HUES48 (cell line): Measurements from ENCODE around the gene USP36.

Experiments used
- H3K27ac ChIP-seq: one replicate; pipeline ENCODE4 v1.7.0; 2013; ENCODE audit warnings: low read depth, low read length, inconsistent platforms
- H3K27me3 ChIP-seq: 2 replicates; pipeline ENCODE4 v1.6.1; 2013; ENCODE audit warnings: mild to moderate bottlenecking, low read length; ENCODE audit not compliant: control insufficient read depth, insufficient read depth
- H3K36me3 ChIP-seq: 2 replicates; pipeline ENCODE4 v1.6.1; 2013; ENCODE audit warnings: low read length; ENCODE audit not compliant: control insufficient read depth, insufficient read depth
- H3K4me1 ChIP-seq: 2 replicates; pipeline ENCODE4 v1.6.1; 2013; ENCODE audit warnings: mild to moderate bottlenecking, low read length; ENCODE audit not compliant: control insufficient read depth, insufficient read depth
- H3K4me3 ChIP-seq: 2 replicates; pipeline ENCODE4 v1.5.1; 2013; ENCODE audit warnings: mild to moderate bottlenecking, low read depth, low read length
- H3K9ac ChIP-seq: 2 replicates; pipeline ENCODE4 v1.6.1; 2013; ENCODE audit warnings: mild to moderate bottlenecking, low read depth, low read length, moderate library complexity
- H3K9me3 ChIP-seq: 2 replicates; pipeline ENCODE4 v1.6.1; 2013; ENCODE audit warnings: low read length; ENCODE audit not compliant: control insufficient read depth, insufficient read depth

Gene USP36

GRCh38 chr17:78836420-78837021 lies 4.1 kb downstream of the USP36 start:
- Histone ChIP-seq H3K9me3 (no peaks in the 10 kb centered on the region), H3K4me1 (0 out of 2 replicates have a peak, but pooled peaks cover 10% of the 10 kb centered on the region), H3K4me3 (no peak overlapping the region), H3K36me3 (peaks cover 65% of the 10 kb centered on the region), H3K9ac (no peak overlapping the region), H3K27ac (no peak overlapping the region), H3K27me3 (no peaks in the 10 kb centered on the region)

DNA sequence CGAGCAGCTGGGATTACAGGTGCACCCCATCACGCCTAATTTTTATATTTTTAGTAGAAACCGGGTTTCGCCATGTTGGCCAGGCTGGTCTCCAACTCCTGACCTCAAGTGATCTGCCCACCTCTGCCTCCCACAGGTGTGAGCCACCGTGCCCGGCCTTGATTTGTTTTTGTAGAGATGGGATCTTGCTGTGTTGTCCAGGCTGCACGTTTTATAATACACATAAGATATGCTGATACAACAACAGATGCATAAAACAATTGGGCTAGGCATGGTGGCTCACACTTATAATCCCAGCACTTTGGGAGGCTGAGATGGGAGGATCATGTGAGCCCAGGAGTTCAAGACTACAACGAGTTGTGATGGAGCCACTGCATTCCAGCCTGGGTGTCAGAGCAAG lies 6.0 kb downstream of the USP36 start:
- H3K36me3 ChIP-seq: peaks cover 83% of the 10 kb centered on the region

DNA sequence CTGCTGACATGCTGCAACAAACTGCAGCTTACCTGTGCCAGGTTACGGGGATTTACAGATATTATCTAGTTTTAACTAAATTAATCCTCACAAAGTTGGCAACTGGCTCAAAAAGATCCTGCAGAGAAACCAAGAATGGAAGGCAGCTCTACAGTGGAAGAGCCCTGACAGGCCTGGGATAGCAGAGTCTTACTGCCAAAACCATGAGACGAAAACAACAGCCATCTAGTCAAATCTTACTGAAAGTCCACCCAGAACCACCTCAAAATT lies 8.1 kb downstream of the USP36 start:
- Histone ChIP-seq H3K4me1 (no peaks in the 10 kb centered on the region), H3K27ac (no peak overlapping the region), H3K4me3 (no peak overlapping the region), H3K9me3 (no peaks in the 10 kb centered on the region), H3K27me3 (no peaks in the 10 kb centered on the region), H3K9ac (no peak overlapping the region), H3K36me3 (peaks cover 98% of the 10 kb centered on the region)

More for the DNA sequence above, 6.0 kb downstream of the USP36 start:
- H3K4me1 ChIP-seq: 0 out of 2 replicates have a peak, but pooled peaks cover 7% of the 10 kb centered on the region
- H3K27me3 ChIP-seq: no peaks in the 10 kb centered on the region
- no peak overlapping the region for H3K9ac ChIP-seq
- no peaks in the 10 kb centered on the region for H3K9me3 ChIP-seq
- H3K27ac ChIP-seq: no peak overlapping the region
- no peak overlapping the region for H3K4me3 ChIP-seq

DNA sequence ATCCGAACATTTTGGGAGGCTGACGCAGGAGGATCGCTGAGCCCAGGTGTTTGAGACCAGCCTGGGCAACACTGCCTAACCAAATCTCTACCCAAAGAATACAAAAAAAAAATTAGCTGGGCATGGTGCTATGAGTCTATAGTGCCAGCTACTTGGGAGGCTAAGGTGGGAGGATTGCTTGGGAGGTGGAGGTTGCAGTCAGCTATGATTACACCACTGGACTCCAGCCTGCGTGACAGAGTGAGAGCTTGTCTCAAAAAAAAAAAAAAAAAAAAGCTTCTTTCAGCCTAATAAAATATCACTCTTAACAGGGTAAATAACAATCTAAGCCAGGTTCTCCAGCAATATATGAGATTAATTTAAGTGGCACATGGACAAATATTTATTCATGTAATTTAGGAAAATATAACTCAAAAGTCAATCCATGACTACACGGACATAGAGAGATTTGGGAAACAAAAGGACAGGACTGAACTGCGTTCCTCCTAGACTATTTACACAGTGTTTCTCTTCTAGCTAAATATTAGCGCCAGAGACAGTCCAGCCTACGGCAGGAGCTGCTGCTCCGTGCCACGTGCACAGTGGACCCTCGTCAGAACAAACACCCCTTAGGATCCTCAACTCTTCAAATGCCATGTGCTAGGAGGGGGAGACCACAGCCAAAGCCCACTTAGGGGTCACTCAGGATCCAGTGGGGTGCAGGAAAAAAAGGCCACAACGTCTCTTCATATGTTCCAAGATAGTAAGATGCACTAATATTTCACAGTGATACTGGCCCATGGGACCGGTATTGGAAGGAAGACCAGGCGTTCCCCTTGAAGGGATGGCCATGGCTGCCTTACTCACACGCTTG lies 8.7 kb downstream of the USP36 start:
- H3K4me3 ChIP-seq: no peak overlapping the region
- H3K9ac ChIP-seq: no peak overlapping the region
- H3K4me1 ChIP-seq: no peaks in the 10 kb centered on the region
- peaks cover 98% of the 10 kb centered on the region for H3K36me3 ChIP-seq
- no peak overlapping the region for H3K27ac ChIP-seq
- H3K27me3 ChIP-seq: no peaks in the 10 kb centered on the region
- no peaks in the 10 kb centered on the region for H3K9me3 ChIP-seq

DNA sequence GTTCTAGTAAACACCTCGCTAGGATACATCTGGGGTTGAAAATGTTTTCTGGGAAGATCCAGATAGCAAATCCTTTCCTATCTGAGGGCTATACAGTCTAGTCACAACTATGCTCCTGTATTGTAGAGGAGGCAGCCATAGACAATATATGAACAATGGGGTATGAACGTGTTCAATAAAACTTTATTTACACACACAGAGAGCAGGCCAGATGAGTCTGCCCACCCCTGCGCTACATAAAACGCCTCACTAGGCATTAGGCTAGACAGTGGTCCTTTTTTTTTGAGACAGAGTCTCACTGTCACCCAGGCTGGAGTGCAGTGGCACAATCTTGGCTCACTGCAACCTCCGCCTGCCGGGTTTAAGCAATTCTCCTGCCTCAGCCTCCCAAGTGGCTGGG lies 11.1 kb downstream of the USP36 start:
- H3K9me3 ChIP-seq: no peaks in the 10 kb centered on the region
- H3K27me3 ChIP-seq: no peaks in the 10 kb centered on the region
- no peak overlapping the region for H3K9ac ChIP-seq
- no peak overlapping the region for H3K27ac ChIP-seq
- no peaks in the 10 kb centered on the region for H3K4me1 ChIP-seq
- H3K4me3 ChIP-seq: no peak overlapping the region
- H3K36me3 ChIP-seq: peaks cover 98% of the 10 kb centered on the region

DNA sequence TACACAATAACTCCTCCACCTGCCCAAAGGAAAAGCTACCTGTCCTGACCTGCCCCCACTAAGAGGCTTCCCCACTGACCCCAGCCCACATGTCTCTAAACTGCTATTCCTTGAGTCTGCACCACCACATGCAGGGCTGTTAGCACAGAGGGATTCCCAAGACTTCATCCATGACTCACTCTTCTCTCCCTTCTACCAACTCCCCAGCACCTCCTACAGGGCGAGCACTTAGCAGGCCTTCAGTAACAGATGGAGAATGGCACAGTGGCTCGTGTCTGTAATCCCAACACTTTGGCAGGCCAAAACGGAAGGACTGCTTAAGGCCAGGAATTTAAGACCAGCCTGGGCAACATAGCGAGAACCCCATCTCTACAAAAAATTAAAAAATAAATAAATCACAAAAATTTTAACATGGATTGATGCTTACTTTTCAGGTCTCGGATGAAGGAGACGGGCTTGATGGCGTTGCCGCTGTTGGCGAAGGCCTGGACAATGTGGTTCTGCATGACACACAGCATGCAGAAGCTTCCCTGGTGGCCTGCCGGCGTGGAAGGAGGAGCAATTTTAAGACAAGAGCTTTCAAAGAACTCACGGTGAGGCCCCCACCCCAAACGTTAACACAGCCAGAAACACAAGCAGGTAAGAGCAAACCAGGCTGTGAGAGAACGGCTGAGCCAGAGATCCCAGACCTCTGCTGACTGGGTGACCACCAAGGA lies 12.0 kb downstream of the USP36 start:
- Histone ChIP-seq H3K4me1 (no peaks in the 10 kb centered on the region), H3K4me3 (no peak overlapping the region), H3K36me3 (peaks cover 98% of the 10 kb centered on the region), H3K27ac (no peak overlapping the region), H3K9me3 (no peaks in the 10 kb centered on the region), H3K9ac (no peak overlapping the region), H3K27me3 (no peaks in the 10 kb centered on the region)

GRCh38 chr17:78826836-78827509 lies 13.6 kb downstream of the USP36 start:
- Histone ChIP-seq H3K9me3 (no peaks in the 10 kb centered on the region), H3K36me3 (peaks cover 98% of the 10 kb centered on the region), H3K4me3 (no peak overlapping the region), H3K27me3 (no peaks in the 10 kb centered on the region), H3K9ac (no peak overlapping the region), H3K27ac (no peak overlapping the region), H3K4me1 (no peaks in the 10 kb centered on the region)

- Histone ChIP-seq H3K4me1 (no peaks in the 10 kb centered on the region), H3K36me3 (peaks cover 98% of the 10 kb centered on the region), H3K27ac (no peak overlapping the region), H3K4me3 (no peak overlapping the region), H3K9ac (no peak overlapping the region), H3K9me3 (no peaks in the 10 kb centered on the region), H3K27me3 (no peaks in the 10 kb centered on the region)
Measured at GRCh38 chr17:78826421-78826820, 14.2 kb downstream of the USP36 start.

GRCh38 chr17:78825696-78826095 lies 14.9 kb downstream of the USP36 start:
- no peaks in the 10 kb centered on the region for H3K9me3 ChIP-seq
- H3K36me3 ChIP-seq: peaks cover 98% of the 10 kb centered on the region
- no peaks in the 10 kb centered on the region for H3K4me1 ChIP-seq
- H3K27me3 ChIP-seq: no peaks in the 10 kb centered on the region
- no peak overlapping the region for H3K4me3 ChIP-seq
- H3K27ac ChIP-seq: no peak overlapping the region
- no peak overlapping the region for H3K9ac ChIP-seq

DNA sequence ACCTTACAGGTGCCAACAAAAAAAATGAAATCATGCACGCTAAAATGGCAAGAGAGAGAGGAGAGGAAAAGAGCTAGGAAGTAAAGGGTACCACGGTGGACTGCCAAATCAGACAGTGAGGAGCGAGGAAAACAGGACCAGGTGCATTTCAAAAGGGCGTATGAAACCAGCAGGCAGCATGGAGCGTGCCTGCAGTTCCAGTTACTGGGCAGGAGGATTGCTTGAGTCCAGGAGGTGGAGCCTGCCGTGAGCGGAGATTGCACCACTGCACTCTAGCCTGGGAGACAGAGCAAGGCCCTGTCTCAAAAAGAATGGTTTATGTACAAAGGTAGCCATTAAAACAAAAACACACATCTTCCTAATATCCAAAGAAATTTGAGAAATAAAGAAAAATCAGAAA lies 16.4 kb downstream of the USP36 start:
- H3K27me3 ChIP-seq: no peaks in the 10 kb centered on the region
- H3K4me3 ChIP-seq: no peak overlapping the region
- no peak overlapping the region for H3K27ac ChIP-seq
- H3K9me3 ChIP-seq: no peaks in the 10 kb centered on the region
- H3K9ac ChIP-seq: no peak overlapping the region
- peaks cover 98% of the 10 kb centered on the region for H3K36me3 ChIP-seq
- H3K4me1 ChIP-seq: no peaks in the 10 kb centered on the region
